GM21529 (cell line): ENCODE data around the gene TBXT.
"Not testable (repeated sequence)": the region's sequence is repeated elsewhere in the genome, so short reads cannot be mapped to it uniquely, and the experiment has no call there.

Experiments used
- ATAC-seq: cut with Tn5 transposase; IDR thresholded peaks from one replicate; pipeline ENCODE4 v1.9.1; 2021; ENCODE audit not compliant: unreplicated experiment

Gene TBXT

DNA sequence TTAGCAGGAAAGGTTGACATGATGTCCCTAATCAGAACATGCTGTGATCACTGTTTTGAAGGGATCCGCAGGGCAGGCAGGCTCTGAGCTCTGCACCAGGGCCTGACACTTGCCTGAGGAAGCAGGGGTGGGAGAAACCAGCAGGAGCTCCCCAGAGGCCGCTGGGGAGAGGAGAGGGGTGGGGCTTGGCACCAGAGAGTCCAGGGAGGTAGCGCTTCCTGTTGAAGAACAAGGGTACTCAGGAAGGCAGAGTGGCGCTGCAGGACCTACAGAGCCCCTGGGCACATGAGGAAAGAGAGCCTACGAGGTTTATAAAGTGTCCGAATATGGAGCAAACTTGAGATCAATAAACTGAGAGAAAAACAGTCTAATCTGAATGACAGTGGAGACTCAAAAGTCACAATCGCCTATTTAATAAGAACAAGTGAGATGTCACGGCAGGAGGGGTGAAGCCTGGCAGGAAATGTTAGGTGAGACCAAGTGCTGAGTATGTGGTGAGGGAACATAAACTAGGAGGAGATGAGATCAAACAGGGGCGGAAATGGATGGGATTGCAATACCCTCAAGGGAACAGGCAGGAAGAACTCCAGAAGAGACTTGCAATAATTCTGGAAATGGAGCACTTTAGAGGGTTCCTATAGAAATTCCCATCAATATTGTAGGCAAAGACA lies 5.8 kb upstream of the TBXT start:
- no peak for ATAC-seq

- no peak for ATAC-seq
Measured at GRCh38 chr6:166172546-166172945, 4.9 kb upstream of the TBXT start.

DNA sequence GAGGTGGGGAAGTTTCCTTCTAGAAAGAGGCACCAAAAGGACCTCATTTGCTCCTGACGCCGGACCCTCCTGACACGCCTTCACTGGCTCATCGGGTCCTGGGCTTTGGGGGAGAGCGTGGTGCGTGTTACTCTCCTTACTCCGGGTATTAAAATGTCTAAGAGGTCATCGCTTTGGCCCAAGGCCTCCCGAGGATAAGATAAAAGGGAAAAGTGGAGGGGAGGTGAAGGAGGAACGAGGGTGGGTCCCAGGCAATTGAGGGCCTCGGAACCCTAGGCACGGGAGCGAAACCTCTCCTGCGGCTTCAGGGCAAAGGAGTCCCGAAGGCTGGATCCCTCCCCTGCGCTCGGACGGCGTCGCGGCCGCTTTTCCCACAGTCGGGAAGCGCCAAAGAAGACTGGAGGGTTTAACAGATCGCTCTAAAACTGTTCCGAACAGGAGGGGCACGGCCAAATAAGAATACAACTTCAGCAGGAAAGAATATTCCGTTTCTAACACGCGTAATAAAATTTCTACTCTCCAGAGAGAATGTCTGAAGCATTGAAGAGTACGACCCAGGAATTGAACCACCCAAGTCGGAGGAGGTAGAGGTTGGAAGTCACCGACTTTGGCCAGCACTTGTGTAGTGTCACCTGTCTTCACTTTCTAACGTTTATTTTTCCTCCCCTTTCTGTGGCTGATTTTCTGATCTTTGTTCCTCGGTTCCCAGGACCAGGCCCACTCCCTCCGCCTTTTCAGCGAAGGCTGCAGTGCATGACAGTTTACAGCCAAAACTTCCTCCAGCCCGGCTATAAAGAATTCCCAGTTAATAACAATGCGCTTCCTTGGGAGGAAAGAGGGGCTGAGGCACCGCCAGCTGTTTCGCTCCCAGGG lies 2.1 kb upstream of the TBXT start:
- ATAC-seq, result no peak

DNA sequence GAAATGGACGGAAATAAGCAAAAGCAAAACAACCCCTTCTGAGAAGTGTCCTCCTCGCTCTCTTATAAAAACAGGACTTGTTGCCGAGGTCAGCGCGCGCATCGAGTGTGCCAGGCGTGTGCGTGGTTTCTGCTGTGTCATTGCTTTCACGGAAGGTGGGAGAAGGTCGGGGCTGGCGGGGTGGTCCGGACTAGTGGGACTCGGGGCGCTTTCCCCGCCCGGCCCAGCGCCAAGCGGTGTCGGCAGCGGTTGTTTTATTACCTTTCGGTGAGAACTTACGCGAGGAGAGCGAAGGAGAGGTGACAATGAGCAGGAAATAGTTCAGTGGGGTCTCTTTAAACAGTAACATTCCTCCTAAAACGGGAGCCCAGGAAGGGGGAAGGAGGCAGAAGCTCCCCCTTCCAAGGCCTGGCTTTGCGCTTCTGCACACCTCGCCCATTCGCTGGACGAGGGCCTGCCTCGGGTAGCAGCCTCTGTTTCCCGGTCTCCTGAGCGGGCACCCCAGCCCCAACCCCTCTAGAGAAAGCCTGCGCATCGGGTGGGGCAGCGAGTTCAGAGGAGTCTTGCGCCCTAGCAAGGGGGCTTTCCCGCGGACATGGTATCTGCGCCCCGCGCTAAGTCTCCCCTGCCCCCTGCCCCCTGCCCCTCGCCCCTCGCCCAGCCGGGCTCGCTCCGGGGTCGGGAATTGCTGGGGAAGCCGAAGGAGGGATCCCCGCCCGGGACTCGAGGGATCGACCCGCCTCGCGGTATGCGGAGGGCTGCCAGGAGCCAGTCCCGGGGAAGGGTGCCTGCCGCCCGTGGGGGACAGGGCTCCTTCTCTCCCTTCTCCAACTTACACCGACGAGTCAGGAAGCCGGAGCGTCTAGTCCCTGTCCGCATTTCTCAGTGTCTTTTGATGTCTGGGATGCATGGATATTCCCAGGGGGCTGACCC lies 1.2 kb upstream of the TBXT start:
- no peak for ATAC-seq

- ATAC-seq, result no peak
Measured at GRCh38 chr6:166167258-166167731, 356 bp downstream of the TBXT start.

DNA sequence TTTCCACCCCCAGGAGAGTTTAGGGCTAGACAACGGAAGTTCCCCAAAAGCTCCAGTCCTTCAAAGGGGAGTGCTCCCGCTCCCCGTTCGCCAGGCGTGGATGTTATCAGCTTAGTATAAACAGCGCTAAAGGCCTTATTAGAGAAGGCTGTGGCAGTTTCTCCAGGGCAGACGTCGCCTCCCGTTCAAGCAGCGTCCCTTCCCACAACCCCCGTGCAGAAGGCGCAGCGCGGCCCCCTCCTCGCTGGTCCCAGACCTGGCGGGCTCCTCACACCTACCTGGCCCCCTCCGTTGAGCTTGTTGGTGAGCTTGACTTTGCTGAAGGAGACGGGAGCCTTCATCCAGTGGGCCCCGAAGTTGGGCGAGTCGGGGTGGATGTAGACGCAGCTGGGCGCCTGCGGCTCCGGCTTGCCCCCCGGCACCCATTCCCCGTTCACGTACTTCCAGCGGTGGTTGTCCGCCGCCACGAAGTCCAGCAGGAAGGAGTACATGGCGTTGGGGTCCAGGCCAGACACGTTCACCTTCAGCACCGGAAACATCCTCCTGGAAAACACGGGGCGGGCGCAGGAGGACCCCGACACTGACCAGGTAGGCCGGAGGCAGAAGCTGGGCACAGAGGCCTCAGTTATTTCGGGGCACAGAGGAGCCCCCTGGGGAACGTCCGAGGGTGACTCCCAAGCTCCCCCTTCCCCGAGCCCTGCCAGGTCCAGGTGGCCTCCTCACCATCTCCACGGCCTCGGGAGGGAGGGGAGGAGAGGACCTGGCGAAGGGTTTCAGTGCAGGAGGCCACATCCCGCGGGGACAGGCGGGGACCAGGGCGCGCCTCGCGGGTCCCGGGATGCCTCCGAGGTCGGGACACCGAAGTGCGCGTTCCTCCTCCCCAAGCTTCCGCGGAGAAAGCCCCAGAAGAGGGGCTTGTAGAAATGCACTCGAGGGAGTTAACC lies 1.1 kb downstream of the TBXT start:
- ATAC-seq, result no peak

DNA sequence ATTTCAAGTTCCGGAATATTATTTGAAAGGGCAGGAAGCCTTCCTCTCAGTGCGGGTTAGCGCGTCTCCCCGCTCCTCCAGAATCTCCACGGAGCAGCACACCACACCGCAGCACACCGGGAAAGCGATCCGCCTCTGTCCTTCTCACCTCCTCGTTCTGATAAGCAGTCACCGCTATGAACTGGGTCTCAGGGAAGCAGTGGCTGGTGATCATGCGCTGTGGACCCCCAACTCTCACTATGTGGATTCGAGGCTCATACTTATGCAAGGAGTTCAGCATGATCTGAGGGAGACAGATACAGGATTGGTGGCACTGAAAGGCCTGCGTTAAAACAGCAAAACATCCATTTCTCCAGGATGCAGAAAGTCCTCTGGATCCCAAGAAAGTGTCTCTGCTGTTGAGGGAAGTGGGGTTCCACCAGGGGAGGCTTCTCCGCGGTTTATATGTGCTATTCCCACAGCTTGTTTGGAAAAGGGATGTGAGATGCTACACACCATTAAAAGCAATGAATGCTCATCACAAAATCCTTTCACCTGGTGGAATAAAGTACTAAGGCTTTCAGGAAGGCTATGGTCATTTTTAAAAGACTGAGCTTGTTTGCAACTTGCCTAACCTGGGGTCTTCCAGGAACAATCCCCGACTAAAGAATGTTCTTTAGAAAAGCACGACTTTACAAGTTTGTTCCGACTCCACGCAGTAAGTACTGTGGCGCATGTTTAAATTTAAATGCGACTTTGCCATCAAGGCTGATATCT lies 1.9 kb downstream of the TBXT start:
- no peak for ATAC-seq

- peak; percentile 90 for ATAC-seq
Measured at GRCh38 chr6:166162599-166163342, 4.9 kb downstream of the TBXT start.

GRCh38 chr6:166157930-166158617 lies 9.6 kb downstream of the TBXT start:
- no peak for ATAC-seq

DNA sequence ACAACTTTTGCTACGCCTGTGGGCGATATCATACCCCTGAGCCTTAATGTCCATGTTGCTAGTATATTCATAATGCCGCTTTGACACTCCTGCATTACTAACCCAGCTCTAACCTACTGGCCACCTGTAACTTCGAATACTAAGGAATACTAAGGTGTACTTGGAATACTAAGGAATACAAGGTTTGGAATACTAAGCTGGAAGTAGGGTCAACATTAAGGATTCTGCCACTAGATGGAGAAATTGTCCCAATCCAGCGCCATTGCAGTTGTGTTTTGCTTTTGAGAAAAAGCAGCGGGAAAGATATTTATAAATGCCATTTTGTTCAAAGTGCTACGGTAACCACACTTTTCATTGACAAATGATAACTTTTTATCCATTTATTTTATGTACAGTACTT lies 10.7 kb downstream of the TBXT start:
- ATAC-seq, result no peak

DNA sequence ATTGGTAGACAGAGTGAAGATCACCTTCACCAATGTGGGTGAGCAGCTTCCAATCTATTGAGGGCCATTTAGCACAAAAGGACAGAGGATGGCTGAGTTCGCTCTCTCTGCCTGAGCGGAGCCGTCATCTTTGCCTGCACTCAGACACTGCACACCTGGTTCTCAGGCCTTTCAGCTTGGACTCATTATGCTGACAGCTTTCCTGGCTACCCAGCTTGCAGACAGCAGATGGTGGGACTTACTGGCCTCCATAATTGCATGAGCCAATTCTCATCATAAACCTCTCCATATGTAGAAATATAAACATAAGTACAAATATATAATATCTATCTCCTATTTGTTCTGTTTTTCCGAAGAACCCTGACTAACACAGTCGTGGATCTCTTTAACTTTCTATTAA lies 13.7 kb downstream of the TBXT start:
- ATAC-seq, result no peak

DNA sequence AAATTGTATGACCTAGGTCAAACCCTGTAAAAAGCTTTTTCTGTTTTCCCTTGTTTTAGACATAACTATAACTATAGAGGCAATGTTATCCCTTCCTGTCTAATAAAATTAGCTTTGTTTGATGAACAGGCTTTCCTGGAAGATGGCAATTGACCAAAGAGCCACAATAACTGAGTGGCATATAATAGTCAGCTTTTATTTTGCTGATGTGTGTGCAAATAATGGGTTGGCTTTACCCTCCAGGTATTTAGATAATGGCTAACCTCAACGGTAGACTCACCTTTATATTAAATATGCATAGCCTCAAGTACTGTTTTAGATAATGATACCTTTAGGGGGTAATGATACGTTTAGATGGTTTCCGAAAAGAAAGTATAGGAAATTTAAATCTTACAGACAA lies 15.0 kb downstream of the TBXT start:
- ATAC-seq, result no peak

DNA sequence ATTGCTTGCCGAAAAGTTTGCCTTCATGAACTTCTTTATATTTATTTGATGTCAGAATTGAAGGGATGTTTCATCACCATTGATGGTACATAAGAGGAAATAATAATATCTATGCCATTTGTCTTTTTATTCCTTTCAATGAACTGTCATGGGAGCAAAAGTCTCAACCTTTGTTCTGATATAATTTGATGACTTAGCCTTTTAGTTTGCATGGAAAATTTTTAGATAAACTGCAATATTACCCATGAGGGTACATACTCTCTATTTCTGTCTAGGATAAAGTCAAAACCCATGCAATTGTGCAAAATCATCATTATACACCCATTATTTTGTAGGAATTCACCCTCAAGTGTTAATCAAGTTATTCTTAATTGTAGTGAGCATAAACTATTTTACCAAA lies 15.9 kb downstream of the TBXT start:
- no peak for ATAC-seq

GRCh38 chr6:166145751-166146150 lies 21.9 kb downstream of the TBXT start:
- no peak for ATAC-seq

- no peak for ATAC-seq
Measured at GRCh38 chr6:166143011-166143410, 24.6 kb downstream of the TBXT start.

DNA sequence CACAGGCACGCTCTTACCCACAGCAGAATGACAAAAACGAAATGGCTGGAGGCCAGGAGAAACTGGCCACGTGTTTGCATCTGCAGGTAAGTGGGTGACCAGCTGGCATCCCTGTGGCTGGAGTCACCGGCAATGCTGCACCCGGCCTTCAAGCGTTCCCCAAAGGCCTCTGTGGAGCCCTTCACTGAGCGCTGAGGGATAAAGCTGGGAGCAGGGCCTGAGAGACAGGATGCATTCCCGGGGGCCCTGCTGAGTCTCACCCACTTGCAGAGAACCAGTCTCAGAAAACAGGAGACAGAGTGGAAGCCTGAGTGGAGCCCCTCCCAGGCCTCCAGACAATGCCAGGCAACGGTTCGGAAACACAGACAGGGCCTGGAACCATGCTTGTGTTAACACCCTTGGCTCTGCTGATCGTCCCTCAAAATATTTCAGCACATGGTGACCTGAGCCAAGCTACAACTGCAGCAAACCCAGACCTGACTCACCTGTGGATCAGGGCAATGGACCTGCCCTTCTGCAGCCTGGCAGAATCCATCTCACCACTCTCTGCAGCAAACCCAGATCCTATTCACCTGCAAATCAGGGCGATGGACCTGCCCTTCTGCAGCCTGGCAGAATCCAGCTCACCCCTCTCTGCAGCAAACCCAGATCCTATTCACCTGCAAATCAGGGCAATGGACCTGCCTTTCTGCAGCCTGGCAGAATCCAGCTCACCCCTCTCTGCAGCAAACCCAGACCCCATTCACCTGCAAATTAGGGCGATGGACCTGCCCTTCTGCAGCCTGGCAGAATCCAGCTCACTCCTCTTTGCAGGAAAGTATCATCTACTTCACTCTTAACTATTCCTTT lies 39.8 kb downstream of the TBXT start:
- ATAC-seq, result no peak

- not testable (repeated sequence) for ATAC-seq
Measured at GRCh38 chr6:166123115-166123514, 44.5 kb downstream of the TBXT start.
